Smooth muscle cell (in vitro differentiated cells): Measurements from ENCODE around the gene POMC. TPM values are rescaled to one million over a fixed set of nuclear protein-coding genes. Genes with fewer than 3 reads are reported as not detected.
"Not testable (repeated sequence)": the region's sequence is repeated elsewhere in the genome, so short reads cannot be mapped to it uniquely, and the experiment has no call there.

ENCODE experiments used
- DNase-seq: peaks from one replicate; lab custom pipeline; 2025; ENCODE audit not compliant: unreplicated experiment; lab: John Stamatoyannopoulos, UW
- H2AFZ ChIP-seq: fragments of 200-600 bp; sonication (generic); 2 replicates; pipeline ENCODE4 v1.6.0; 2016; ENCODE audit warnings: antibody characterized with exemption, low read depth, mild to moderate bottlenecking
- H3F3A ChIP-seq: fragments of 200-600 bp; sonication (generic); 2 replicates; pipeline ENCODE4 v1.6.0; 2017; ENCODE audit warnings: antibody characterized with exemption, low read depth
- H3K27ac ChIP-seq: fragments of 200-600 bp; sonication (generic); 2 replicates; pipeline ENCODE4 v1.5.1; 2016; ENCODE audit warnings: low read depth, mild to moderate bottlenecking
- H3K27me3 ChIP-seq: fragments of 200-600 bp; sonication (generic); 2 replicates; pipeline ENCODE4 v1.6.1; 2016; ENCODE audit warnings: low read depth, mild to moderate bottlenecking
- H3K36me3 ChIP-seq: fragments of 200-600 bp; sonication (generic); 2 replicates; pipeline ENCODE4 v1.5.1; 2016; ENCODE audit warnings: low read depth
- H3K4me1 ChIP-seq: fragments of 200-600 bp; sonication (generic); 2 replicates; pipeline ENCODE4 v1.5.1; 2016; ENCODE audit warnings: low read depth
- H3K4me2 ChIP-seq: fragments of 200-600 bp; sonication (generic); 2 replicates; pipeline ENCODE4 v1.6.0; 2016; ENCODE audit warnings: mild to moderate bottlenecking
- H3K4me3 ChIP-seq: fragments of 200-600 bp; sonication (generic); 2 replicates; pipeline ENCODE4 v1.5.1; 2016; ENCODE audit warnings: mild to moderate bottlenecking
- H3K79me2 ChIP-seq: fragments of 200-600 bp; sonication (generic); 2 replicates; pipeline ENCODE4 v1.6.0; 2016; ENCODE audit warnings: low read depth, mild to moderate bottlenecking
- H3K9ac ChIP-seq: fragments of 200-600 bp; sonication (generic); 2 replicates; pipeline ENCODE4 v1.6.0; 2016; ENCODE audit warnings: low read depth
- H3K9me3 ChIP-seq: fragments of 200-600 bp; sonication (generic); replicated peaks from 2 replicates; pipeline ENCODE4 v1.5.1; 2016; ENCODE audit warnings: low read depth
- H4K20me1 ChIP-seq: fragments of 200-600 bp; sonication (generic); 2 replicates; pipeline ENCODE4 v1.6.0; 2016; ENCODE audit warnings: low read depth
- CTCF ChIP-seq: fragments of 200-600 bp; sonication (generic); IDR thresholded peaks from 2 replicates; pipeline ENCODE4 v1.5.1; 2017; ENCODE audit warnings: borderline replicate concordance, mild to moderate bottlenecking, antibody characterized with exemption; ENCODE audit not compliant: insufficient read depth, poor library complexity, severe bottlenecking
- WGBS: methylation state at CpG from one replicate; pipeline ENCODE4 v1.1.7; 2016; ENCODE audit warnings: low lambda C conversion rate; 5-methylcytosine and 5-hydroxymethylcytosine counted together
- polyA plus RNA-seq: library from polyadenylated mRNA; unstranded; fragments of >200 nt; fragmentation: Nextera tagmentation; extraction: Ambion mirVana; gene quantifications from 2 replicates; pipeline ENCODE4 v1.2.1, GENCODE V29; 2016
- total RNA-seq: library from RNA; depleted of rRNA; stranded (reverse); fragments of >200 nt; gene quantifications from 2 replicates; pipeline ENCODE4 v1.2.3, GENCODE V29; 2014

The POMC gene
- total and polyA plus RNA-seq, 2 experiments from 2014 or later, result not detected

GRCh38 chr2:25215232-25215631, 46.9 kb upstream of the POMC start:
- H3K4me3 ChIP-seq, result peak overlapping the region; percentile 66
- peaks cover 7% of the 10 kb centered on the region for H3F3A ChIP-seq
- H3K36me3 ChIP-seq, result no peaks in the 10 kb centered on the region
- H2AFZ ChIP-seq, result peak overlapping the region; percentile 38
- no peak overlapping the region for H3K9ac ChIP-seq
- H3K4me2 ChIP-seq, result peak overlapping the region; percentile 89
- H3K27ac ChIP-seq, result no peak overlapping the region
- TF ChIP-seq CTCF, result no peak
- no peaks in the 10 kb centered on the region for H4K20me1 ChIP-seq
- peaks cover 3% of the 10 kb centered on the region for H3K4me1 ChIP-seq
- H3K27me3 ChIP-seq, result no peaks in the 10 kb centered on the region
- no peak for DNase-seq
- 81% methylated on average over 4 of the region's 5 CpGs for WGBS
- H3K9me3 ChIP-seq, result no peaks in the 10 kb centered on the region
- no peaks in the 10 kb centered on the region for H3K79me2 ChIP-seq

- no peaks in the 10 kb centered on the region for H3K9me3 ChIP-seq
- H3K36me3 ChIP-seq, result no peaks in the 10 kb centered on the region
- H3K4me3 ChIP-seq, result no peak overlapping the region
- no peak for TF ChIP-seq CTCF
- H3K27ac ChIP-seq, result no peak overlapping the region
- 80% methylated on average over 8 of the region's 8 CpGs for WGBS
- no peak for DNase-seq
- H4K20me1 ChIP-seq, result no peaks in the 10 kb centered on the region
- no peak overlapping the region for H2AFZ ChIP-seq
- H3K79me2 ChIP-seq, result no peaks in the 10 kb centered on the region
- H3F3A ChIP-seq, result peaks cover 7% of the 10 kb centered on the region
- H3K4me2 ChIP-seq, result no peak overlapping the region
- no peaks in the 10 kb centered on the region for H3K27me3 ChIP-seq
- H3K4me1 ChIP-seq, result peaks cover 3% of the 10 kb centered on the region
- H3K9ac ChIP-seq, result no peak overlapping the region
Measured at GRCh38 chr2:25213229-25213628, 44.8 kb upstream of the POMC start.

GRCh38 chr2:25210923-25211322, 42.5 kb upstream of the POMC start:
- H3K4me3 ChIP-seq, H3K79me2 ChIP-seq, H3K4me1 ChIP-seq, H3K36me3 ChIP-seq, H3K9me3 ChIP-seq, H3K27me3 ChIP-seq, H3K4me2 ChIP-seq, H4K20me1 ChIP-seq, H2AFZ ChIP-seq, H3K27ac ChIP-seq, H3K9ac ChIP-seq, DNase-seq, H3F3A ChIP-seq: not testable (repeated sequence)
- 94% methylated on average over 6 of the region's 6 CpGs for WGBS

GRCh38 chr2:25207078-25207545, 38.7 kb upstream of the POMC start:
- Histone ChIP-seq H3K79me2 (no peaks in the 10 kb centered on the region), H3K4me2 (no peak overlapping the region), H3K27me3 (no peaks in the 10 kb centered on the region), H3K9ac (no peak overlapping the region), H3K4me1 (no peaks in the 10 kb centered on the region), H3K9me3 (no peaks in the 10 kb centered on the region), H2AFZ (no peak overlapping the region), H4K20me1 (no peaks in the 10 kb centered on the region), H3K36me3 (no peaks in the 10 kb centered on the region), H3K27ac (no peak overlapping the region), H3F3A (no peaks in the 10 kb centered on the region), H3K4me3 (no peak overlapping the region)
- TF ChIP-seq CTCF, result no peak
- DNase-seq, result no peak
- WGBS, result 76% methylated on average over 5 of the region's 5 CpGs
